H1 (cell line): ENCODE measurements around the gene TGM2. TPM values are rescaled to one million over a fixed set of nuclear protein-coding genes. Genes with fewer than 3 reads are reported as not detected.
A peak's percentile ranks its signal among the peaks of the same experiment; 100 is the strongest.

Experiments used
- CTCF ChIA-PET: fragments of 300-600 bp; sonication (Branson Sonifier 250); formaldehyde crosslinking; loops from one replicate; lab custom pipeline; 2021; ENCODE audit not compliant: partially characterized antibody; lab: Charles Lee
- POLR2A ChIA-PET: fragments of 300-600 bp; sonication (Branson Sonifier 250); formaldehyde crosslinking; loops from one replicate; lab custom pipeline; 2021; ENCODE audit warnings: inconsistent platforms; ENCODE audit not compliant: partially characterized antibody; lab: Charles Lee
- DNase-seq, 2 experiments: peaks; one replicate each; pipeline versions ENCODE4 v3.0.0 to v3.0.0-alpha.2; 2010 to 2022; ENCODE audit warnings: low spot score in 2 of 2, low read depth in 1 of 2, mixed read lengths in 1 of 2
- FAIRE-seq: peaks from 2 replicates; lab custom pipeline; 2011; peaks lifted over from hg19 to GRCh38; lab: Jason Lieb, UNC
- H2AFZ ChIP-seq: 2 replicates; pipeline ENCODE4 v1.8.1; 2012; ENCODE audit warnings: low read length, inconsistent platforms
- H2AK5ac ChIP-seq: 2 replicates; pipeline ENCODE4 v1.6.1; 2013; ENCODE audit warnings: low read depth, low read length
- H2BK120ac ChIP-seq: replicated peaks from 2 replicates; pipeline ENCODE3; 2013; ENCODE audit warnings: low read depth, low read length, inconsistent platforms
- H2BK12ac ChIP-seq: 2 replicates; pipeline ENCODE4 v1.6.1; 2013; ENCODE audit warnings: low read depth, low read length
- H2BK15ac ChIP-seq: 2 replicates; pipeline ENCODE4 v1.6.1; 2013; ENCODE audit warnings: low read length
- H2BK20ac ChIP-seq: 2 replicates; pipeline ENCODE4 v1.6.1; 2013; ENCODE audit warnings: low read length
- H2BK5ac ChIP-seq: 2 replicates; pipeline ENCODE4 v1.6.1; 2013; ENCODE audit warnings: low read depth, low read length
- H3K14ac ChIP-seq: 2 replicates; pipeline ENCODE4 v1.6.1; 2013; ENCODE audit warnings: inconsistent platforms; ENCODE audit not compliant: insufficient read length
- H3K18ac ChIP-seq: 2 replicates; pipeline ENCODE4 v1.6.1; 2013; ENCODE audit warnings: low read length; ENCODE audit errors: extremely low read depth
- H3K23ac ChIP-seq: 2 replicates; pipeline ENCODE4 v1.6.1; 2013; ENCODE audit warnings: inconsistent platforms; ENCODE audit not compliant: insufficient read length
- H3K23me2 ChIP-seq: 2 replicates; pipeline ENCODE4 v1.6.1; 2013; ENCODE audit warnings: low read depth, low read length
- H3K27ac ChIP-seq: 2 replicates; pipeline ENCODE4 v1.6.1; 2011; ENCODE audit warnings: low read depth, low read length, inconsistent platforms
- H3K27me3 ChIP-seq, 4 experiments: replicated peaks in 1 of 4; 1 replicate in 1 of 4; 2 replicates in 3 of 4; pipeline versions ENCODE4 v1.6.1 to v1.8.1; 2011 to 2013; ENCODE audit warnings: low read length in 3 of 4, mild to moderate bottlenecking in 3 of 4, inconsistent platforms in 2 of 4, mixed read lengths in 2 of 4, moderate library complexity in 1 of 4; ENCODE audit not compliant: control insufficient read depth in 3 of 4, insufficient read depth in 3 of 4; ENCODE audit errors: extremely low read depth in 1 of 4
- H3K36me3 ChIP-seq, 4 experiments: 2 replicates each; pipeline versions ENCODE4 v1.6.1 to v1.8.1; 2011 to 2013; ENCODE audit warnings: mild to moderate bottlenecking in 4 of 4, low read length in 3 of 4, moderate library complexity in 2 of 4, control low read depth in 1 of 4, inconsistent platforms in 1 of 4; ENCODE audit not compliant: insufficient read depth in 4 of 4, control insufficient read depth in 2 of 4
- H3K4ac ChIP-seq: replicated peaks from 2 replicates; pipeline ENCODE3; 2013; ENCODE audit warnings: low read length, low read depth, mixed read lengths, inconsistent platforms; ENCODE audit not compliant: insufficient read length
- H3K4me1 ChIP-seq, 4 experiments: replicated peaks in 1 of 4; 1 replicate in 1 of 4; 2 replicates in 3 of 4; pipeline versions ENCODE4 v1.6.1 to v1.8.1; 2011 to 2013; ENCODE audit warnings: low read length in 3 of 4, inconsistent platforms in 2 of 4, mixed read lengths in 1 of 4; ENCODE audit not compliant: insufficient read depth in 4 of 4, control insufficient read depth in 3 of 4
- H3K4me2 ChIP-seq, 2 experiments: 2 replicates each; pipeline versions ENCODE4 v1.6.1 to v1.8.1; 2011 to 2013; ENCODE audit warnings: low read depth in 2 of 2, low read length in 2 of 2, control low read depth in 1 of 2, inconsistent platforms in 1 of 2, mild to moderate bottlenecking in 1 of 2; ENCODE audit not compliant: insufficient read depth in 1 of 2
- H3K4me3 ChIP-seq, 4 experiments: fragments of 200-600, 300-600 bp in 1 of 4; sonication (generic), shearing (Covaris generic), sonication (Bioruptor Twin) in 1 of 4; 2 replicates each; pipeline versions ENCODE4 v1.5.1 to v1.8.1; 2011 to 2016; ENCODE audit warnings: low read length in 4 of 4, low read depth in 3 of 4, control low read depth in 2 of 4, inconsistent platforms in 2 of 4, mild to moderate bottlenecking in 2 of 4, mixed read lengths in 1 of 4, moderate library complexity in 1 of 4; ENCODE audit not compliant: insufficient read depth in 2 of 4; ENCODE audit errors: extremely low read depth in 1 of 4
- H3K56ac ChIP-seq: replicated peaks from 2 replicates; pipeline ENCODE3; 2013; ENCODE audit warnings: low read depth, mild to moderate bottlenecking, mixed read lengths, low read length, inconsistent platforms; ENCODE audit not compliant: insufficient read length
- H3K79me1 ChIP-seq: 2 replicates; pipeline ENCODE4 v1.6.1; 2013; ENCODE audit warnings: low read depth, low read length, control low read depth
- H3K79me2 ChIP-seq, 2 experiments: 2 replicates each; pipeline versions ENCODE4 v1.6.1 to v1.8.1; 2012 to 2013; ENCODE audit warnings: low read length in 2 of 2, mild to moderate bottlenecking in 2 of 2, inconsistent platforms in 1 of 2; ENCODE audit not compliant: insufficient read depth in 2 of 2, control insufficient read depth in 1 of 2
- H3K9ac ChIP-seq, 4 experiments: replicated peaks in 1 of 4; 1 replicate in 1 of 4; 2 replicates in 3 of 4; pipeline versions ENCODE4 v1.6.1 to v1.8.1; 2011 to 2013; ENCODE audit warnings: low read depth in 3 of 4, low read length in 3 of 4, control low read depth in 2 of 4, mild to moderate bottlenecking in 2 of 4, moderate library complexity in 2 of 4, inconsistent platforms in 1 of 4; ENCODE audit errors: extremely low read depth in 1 of 4
- H3K9me3 ChIP-seq, 2 experiments: 2 replicates each; pipeline versions ENCODE4 v1.6.1 to v1.8.1; 2012 to 2013; ENCODE audit warnings: mild to moderate bottlenecking in 2 of 2, moderate library complexity in 2 of 2, control low read depth in 1 of 2, inconsistent platforms in 1 of 2, low read depth in 1 of 2, low read length in 1 of 2, mixed read lengths in 1 of 2; ENCODE audit not compliant: insufficient read depth in 2 of 2
- H4K20me1 ChIP-seq, 2 experiments: replicated peaks in 1 of 2; 2 replicates each; pipeline versions ENCODE3 to v1.8.1; 2011 to 2013; ENCODE audit warnings: inconsistent platforms in 2 of 2, low read length in 2 of 2, mild to moderate bottlenecking in 1 of 2; ENCODE audit not compliant: insufficient read depth in 2 of 2, control insufficient read depth in 1 of 2
- H4K5ac ChIP-seq: 2 replicates; pipeline ENCODE4 v1.6.1; 2013; ENCODE audit warnings: low read length, low read depth, mixed read lengths, inconsistent platforms; ENCODE audit not compliant: insufficient read length
- H4K8ac ChIP-seq: 2 replicates; pipeline ENCODE4 v1.8.0; 2013; ENCODE audit warnings: mild to moderate bottlenecking, moderate library complexity, low read length, inconsistent platforms; ENCODE audit not compliant: insufficient read depth; ENCODE audit errors: extremely low read depth
- H4K91ac ChIP-seq: replicated peaks from 2 replicates; pipeline ENCODE3; 2013; ENCODE audit warnings: low read length, mixed read lengths, inconsistent platforms; ENCODE audit not compliant: insufficient read length
- CTBP2 ChIP-seq: IDR thresholded peaks from 2 replicates; pipeline ENCODE4 v1.7.0; 2011; ENCODE audit warnings: borderline replicate concordance, mild to moderate bottlenecking, moderate library complexity, mixed read lengths, low read length; ENCODE audit not compliant: insufficient read depth, insufficient read length
- POLR2A ChIP-seq, 2 experiments: IDR thresholded peaks; 1 replicate in 1 of 2; 2 replicates in 1 of 2; pipeline ENCODE4 v1.6.1; 2011; ENCODE audit warnings: low read depth in 2 of 2, low read length in 2 of 2, mild to moderate bottlenecking in 2 of 2; ENCODE audit errors: control extremely low read depth in 1 of 2
- POU5F1 ChIP-seq: IDR thresholded peaks from 2 replicates; pipeline ENCODE4 v1.6.1; 2011; ENCODE audit warnings: low read depth, mild to moderate bottlenecking, low read length, moderate library complexity
- SIRT6 ChIP-seq: IDR thresholded peaks from one replicate; pipeline ENCODE4 v1.7.1; 2012; ENCODE audit warnings: low read length, inconsistent platforms
- TCF12 ChIP-seq: IDR thresholded peaks from 2 replicates; pipeline ENCODE4 v1.6.1; 2011; ENCODE audit warnings: low read depth, mild to moderate bottlenecking, low read length
- WGBS, 2 experiments: shearing (Covaris generic) in 1 of 2; methylation state at CpG; one replicate each; pipeline versions ENCODE4 v1.1.6 to v1.1.7; 2013 to 2015; ENCODE audit warnings: low lambda C conversion rate in 2 of 2, mixed read lengths in 2 of 2, inconsistent platforms in 1 of 2, low coverage in 1 of 2, missing lambda C conversion rate in 1 of 2; ENCODE audit not compliant: insufficient replicate concordance in 2 of 2, insufficient coverage in 1 of 2, insufficient read length in 1 of 2; ENCODE audit errors: extremely low coverage in 1 of 2, missing lambda C conversion rate in 1 of 2; 5-methylcytosine and 5-hydroxymethylcytosine counted together
- polyA plus RNA-seq, 7 experiments: library from polyadenylated mRNA; depleted of rRNA in 3 of 7; stranded (reverse) in 5 of 7; unstranded in 2 of 7; fragments of >200 nt in 5 of 7; fragments of 200-250 nt in 2 of 7; gene quantifications; 1 replicate in 5 of 7; 2 replicates in 1 of 7; 4 replicates in 1 of 7; pipeline versions ENCODE4 v1.2.1 to v1.2.3, GENCODE V29; 2011 to 2013; ENCODE audit warnings: missing spikeins in 2 of 7, mixed read lengths in 2 of 7
- total RNA-seq: library from RNA; stranded (reverse); fragmentation: NEBNext Ultra II Directional; extraction: Animal tissue kit (Norgen Biotek cat#: 25700); gene quantifications from 2 replicates; pipeline ENCODE4 v1.2.1, GENCODE V29; 2021
- TF ChIP-seq, protein P1 (sequence below): IDR thresholded peaks from 2 replicates; pipeline ENCODE4 v1.6.1; 2011; ENCODE audit warnings: low read length, improper control_type of control experiment
- TF ChIP-seq, protein P2 (sequence below), 3 experiments: IDR thresholded peaks; 1 replicate in 2 of 3; 2 replicates in 1 of 3; pipeline versions ENCODE4 v1.5.1 to v1.6.1; 2011; ENCODE audit warnings: low read length in 3 of 3, mild to moderate bottlenecking in 3 of 3, inconsistent platforms in 2 of 3, low read depth in 1 of 3, moderate library complexity in 1 of 3; ENCODE audit not compliant: insufficient read depth in 1 of 3; ENCODE audit errors: control extremely low read depth in 1 of 3

The TGM2 gene
- total and polyA plus RNA-seq, 2 of the 8 experiments (the other 6 are each of a cell fraction or from before 2014, with no cell fraction given), result 0.86 to 1.0 TPM

DNA sequence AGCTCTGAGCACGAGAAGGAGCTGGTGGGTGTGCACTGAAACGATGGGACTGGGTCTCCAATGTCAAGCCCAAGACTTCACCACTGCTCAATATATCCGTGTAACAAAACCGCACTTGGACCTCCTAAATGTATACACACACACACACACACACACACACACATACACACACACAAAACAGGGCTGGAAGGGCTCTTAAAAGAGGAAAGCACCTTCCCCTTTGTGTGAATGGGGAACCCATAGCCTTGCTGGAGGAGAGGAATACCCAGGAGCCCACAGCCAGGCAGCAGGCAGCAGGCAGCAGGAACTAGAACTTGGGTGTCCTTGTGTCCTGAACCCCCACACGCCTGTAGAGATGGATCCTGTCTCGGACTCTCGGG is 29.8 kb downstream of the TGM2 start:
- Histone ChIP-seq H3K4me2 (no peak overlapping the region), H3K36me3 (no peaks in the 10 kb centered on the region), H3K4me3 (no peak overlapping the region), H3K14ac (no peak overlapping the region), H2BK120ac (no peak overlapping the region), H2AK5ac (no peak overlapping the region), H3K18ac (no peak overlapping the region), H4K20me1 (no peaks in the 10 kb centered on the region), H3K27me3 (no peaks in the 10 kb centered on the region), H2BK5ac (no peak overlapping the region), H3K79me2 (no peaks in the 10 kb centered on the region), H3K79me1 (no peaks in the 10 kb centered on the region), H3K23me2 (peaks cover 1% of the 10 kb centered on the region; the same call in 1 of the 2 replicates), H4K8ac (no peak overlapping the region), H2BK20ac (no peak overlapping the region), H4K91ac (no peak overlapping the region), H2AFZ (no peak overlapping the region), H3K9ac (no peak overlapping the region), H3K4me1 (0 out of 7 replicates have a peak, but pooled peaks cover 0 to 4% (median 0%) of the 10 kb centered on the region in 4 experiments), H3K4ac (no peak overlapping the region), H2BK12ac (no peak overlapping the region), H3K56ac (no peak overlapping the region), H3K9me3 (no peaks in the 10 kb centered on the region), H2BK15ac (0 out of 2 replicates have a peak overlapping the region, but pooled peaks have one; percentile 21), H3K27ac (no peak overlapping the region), H4K5ac (no peak overlapping the region), H3K23ac (no peak overlapping the region)
- no peak for DNase-seq
- POLR2A ChIA-PET, result no interaction called here
- CTCF ChIA-PET, result interaction anchor here (0.6 to 3.7 kb wide), 2 partner anchors 21 to 86 kb away, joined by 3 to 14 read pairs; no protein-coding TSS in a partner anchor
- FAIRE-seq, result no peak
- 90% methylated on average over 7 of the region's 7 CpGs; no CpG with 5 or more reads in 1 of the 2 experiments for WGBS, 2 experiments
- TF ChIP-seq SIRT6 (no peak), TCF12 (no peak), CTBP2 (no peak), POLR2A (IDR thresholded peaks at IDR 0.05; ENCODE audit: control extremely low read depth in 1 of 2, low read depth in 2 of 2, low read length in 2 of 2) (no peak), POU5F1 (no peak)
- TF ChIP-seq, protein P1, sequence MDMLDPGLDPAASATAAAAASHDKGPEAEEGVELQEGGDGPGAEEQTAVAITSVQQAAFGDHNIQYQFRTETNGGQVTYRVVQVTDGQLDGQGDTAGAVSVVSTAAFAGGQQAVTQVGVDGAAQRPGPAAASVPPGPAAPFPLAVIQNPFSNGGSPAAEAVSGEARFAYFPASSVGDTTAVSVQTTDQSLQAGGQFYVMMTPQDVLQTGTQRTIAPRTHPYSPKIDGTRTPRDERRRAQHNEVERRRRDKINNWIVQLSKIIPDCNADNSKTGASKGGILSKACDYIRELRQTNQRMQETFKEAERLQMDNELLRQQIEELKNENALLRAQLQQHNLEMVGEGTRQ, result no peak
- TF ChIP-seq, protein P2, sequence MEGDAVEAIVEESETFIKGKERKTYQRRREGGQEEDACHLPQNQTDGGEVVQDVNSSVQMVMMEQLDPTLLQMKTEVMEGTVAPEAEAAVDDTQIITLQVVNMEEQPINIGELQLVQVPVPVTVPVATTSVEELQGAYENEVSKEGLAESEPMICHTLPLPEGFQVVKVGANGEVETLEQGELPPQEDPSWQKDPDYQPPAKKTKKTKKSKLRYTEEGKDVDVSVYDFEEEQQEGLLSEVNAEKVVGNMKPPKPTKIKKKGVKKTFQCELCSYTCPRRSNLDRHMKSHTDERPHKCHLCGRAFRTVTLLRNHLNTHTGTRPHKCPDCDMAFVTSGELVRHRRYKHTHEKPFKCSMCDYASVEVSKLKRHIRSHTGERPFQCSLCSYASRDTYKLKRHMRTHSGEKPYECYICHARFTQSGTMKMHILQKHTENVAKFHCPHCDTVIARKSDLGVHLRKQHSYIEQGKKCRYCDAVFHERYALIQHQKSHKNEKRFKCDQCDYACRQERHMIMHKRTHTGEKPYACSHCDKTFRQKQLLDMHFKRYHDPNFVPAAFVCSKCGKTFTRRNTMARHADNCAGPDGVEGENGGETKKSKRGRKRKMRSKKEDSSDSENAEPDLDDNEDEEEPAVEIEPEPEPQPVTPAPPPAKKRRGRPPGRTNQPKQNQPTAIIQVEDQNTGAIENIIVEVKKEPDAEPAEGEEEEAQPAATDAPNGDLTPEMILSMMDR (IDR thresholded peaks at IDR 0.05; ENCODE audit: control extremely low read depth in 1 of 3, insufficient read depth in 1 of 3, low read depth in 1 of 3, low read length in 3 of 3), result no peak
